Astrocyte (in vitro differentiated cells and primary cell): ENCODE results near the gene ZNF343.

Experiments used
- CTCF ChIP-seq: IDR thresholded peaks from 2 replicates; pipeline ENCODE4 v1.5.1; 2011; ENCODE audit warnings: low read depth, mild to moderate bottlenecking, inconsistent platforms, low read length, moderate library complexity; ENCODE audit not compliant: insufficient read depth
- EZH2 ChIP-seq: IDR thresholded peaks from 2 replicates; pipeline ENCODE4 v1.6.1; 2012; ENCODE audit warnings: mild to moderate bottlenecking, low read length, inconsistent platforms; ENCODE audit not compliant: insufficient read depth

GRCh38 chr20:2473516-2473915 lies 35.2 kb downstream of the ZNF343 start:
- no peak for TF ChIP-seq CTCF
- no peak for TF ChIP-seq EZH2
